IPS DF 6.9 (cell line): Measurements from ENCODE around the gene ZSCAN21.

Experiments used
- DNase-seq: peaks from one replicate; pipeline ENCODE4 v3.0.0-alpha.2; 2013; ENCODE audit warnings: low read depth, low spot score
- H3K27ac ChIP-seq: one replicate; pipeline ENCODE4 v1.5.1; 2013; ENCODE audit warnings: low read length, control low read depth
- H3K27me3 ChIP-seq: 2 replicates; pipeline ENCODE4 v1.6.1; 2013; ENCODE audit warnings: mild to moderate bottlenecking, low read length; ENCODE audit not compliant: control insufficient read depth, insufficient read depth
- H3K36me3 ChIP-seq: 2 replicates; pipeline ENCODE4 v1.6.1; 2013; ENCODE audit warnings: low read length; ENCODE audit not compliant: control insufficient read depth, insufficient read depth
- H3K4me1 ChIP-seq: 2 replicates; pipeline ENCODE4 v1.6.1; 2013; ENCODE audit warnings: low read length; ENCODE audit not compliant: control insufficient read depth, insufficient read depth
- H3K4me3 ChIP-seq: 2 replicates; pipeline ENCODE4 v1.5.1; 2013; ENCODE audit warnings: mild to moderate bottlenecking, low read length
- H3K9me3 ChIP-seq: 2 replicates; pipeline ENCODE4 v1.6.1; 2013; ENCODE audit warnings: low read length, inconsistent platforms; ENCODE audit not compliant: control insufficient read depth, insufficient read depth
- WGBS: extraction: QIAGEN DNeasy Blood & Tissue Kit; methylation state at CpG from one replicate; pipeline ENCODE4 v1.1.7; 2013; ENCODE audit warnings: mixed read lengths, missing lambda C conversion rate; ENCODE audit not compliant: insufficient read length, insufficient coverage; 5-methylcytosine and 5-hydroxymethylcytosine counted together

Gene ZSCAN21

DNA sequence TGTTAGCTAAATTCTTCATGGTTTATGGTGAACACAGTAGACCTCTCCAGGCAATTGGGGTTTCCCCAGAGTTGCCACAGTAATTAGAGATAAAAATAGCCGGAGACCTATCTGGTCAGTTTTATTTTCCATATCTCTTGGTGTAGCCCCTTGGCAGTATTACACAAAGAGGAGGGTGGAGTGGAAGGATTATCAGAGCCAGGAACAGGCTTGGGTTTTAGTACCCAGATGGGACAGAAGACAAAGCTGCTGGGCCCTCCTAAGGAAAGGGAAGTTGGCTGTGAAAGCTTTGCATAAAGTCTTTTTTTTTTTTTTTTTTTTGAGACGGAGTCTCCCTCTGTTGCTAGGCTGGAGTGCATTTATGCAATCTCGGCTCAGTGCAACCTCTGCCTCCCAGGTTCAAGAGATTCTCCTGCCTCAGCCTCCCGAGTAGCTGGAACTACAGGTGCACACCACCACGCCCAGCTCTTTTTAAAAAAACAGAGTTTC is 9.7 kb downstream of the ZSCAN21 start:
- WGBS: no CpG with 5 or more reads among the region's 5 CpGs
- no peaks in the 10 kb centered on the region for H3K27me3 ChIP-seq
- no peaks in the 10 kb centered on the region for H3K4me1 ChIP-seq
- H3K27ac ChIP-seq: no peak overlapping the region
- peaks cover 24% of the 10 kb centered on the region for H3K36me3 ChIP-seq
- H3K9me3 ChIP-seq: no peaks in the 10 kb centered on the region
- H3K4me3 ChIP-seq: no peak overlapping the region
- no peak for DNase-seq

DNA sequence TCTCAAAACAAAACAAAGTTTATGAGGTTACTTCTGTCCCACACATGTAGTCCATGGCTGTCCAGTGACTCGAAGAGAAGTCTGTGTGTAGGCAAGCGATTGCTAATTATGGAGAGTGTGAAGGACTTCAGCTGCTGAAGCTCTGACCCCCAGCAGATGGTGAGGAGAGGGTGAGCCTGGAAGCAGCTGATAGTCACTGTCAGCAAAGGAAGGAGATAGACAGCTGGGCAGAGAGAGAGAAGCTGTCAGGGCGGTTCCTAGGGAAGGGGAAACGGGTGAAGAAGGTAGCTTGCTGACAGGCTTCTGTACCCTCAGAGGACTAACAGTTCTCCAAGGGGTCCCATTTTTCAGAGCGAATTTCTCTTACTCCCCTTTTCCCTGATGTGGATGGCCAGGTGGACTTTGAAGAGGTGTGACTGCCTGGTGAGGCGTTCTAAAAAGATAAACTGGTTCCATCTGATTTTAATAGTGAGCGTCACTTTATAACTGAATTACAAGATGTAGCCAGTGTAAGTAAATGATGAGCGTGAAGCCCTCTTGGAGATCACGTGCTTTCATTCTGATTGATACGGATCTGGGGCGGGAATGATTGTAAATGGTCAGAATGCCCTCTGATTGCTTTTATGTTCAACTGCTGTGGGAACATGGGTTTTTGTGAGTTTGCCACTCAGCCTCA is 12.1 kb downstream of the ZSCAN21 start:
- no peak for DNase-seq
- Histone ChIP-seq H3K9me3 (no peaks in the 10 kb centered on the region), H3K27ac (no peak overlapping the region), H3K4me1 (no peaks in the 10 kb centered on the region), H3K27me3 (no peaks in the 10 kb centered on the region), H3K36me3 (peaks cover 28% of the 10 kb centered on the region), H3K4me3 (no peak overlapping the region)
- no CpG with 5 or more reads among the region's 11 CpGs for WGBS

DNA sequence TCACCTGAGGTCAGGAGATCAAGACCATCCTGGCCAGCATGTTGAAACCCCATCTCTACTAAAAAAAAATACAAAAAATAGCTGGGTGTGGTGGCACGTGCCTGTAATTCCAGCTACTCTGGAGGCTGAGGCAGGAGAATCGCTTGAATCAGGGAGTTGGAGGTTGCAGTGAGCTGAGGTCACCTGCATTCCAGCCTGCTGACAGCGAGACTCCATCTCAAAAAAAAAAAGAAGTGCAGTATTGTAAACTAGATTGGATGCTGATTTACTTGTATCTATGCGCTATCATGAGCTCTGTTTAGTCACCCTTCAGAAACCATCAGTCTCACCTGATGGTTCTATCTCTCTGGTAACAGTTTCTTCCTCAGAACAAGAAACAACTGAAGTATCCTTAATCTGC is 13.8 kb downstream of the ZSCAN21 start:
- Histone ChIP-seq H3K9me3 (no peaks in the 10 kb centered on the region), H3K36me3 (peaks cover 16% of the 10 kb centered on the region), H3K27me3 (no peaks in the 10 kb centered on the region), H3K27ac (no peak overlapping the region), H3K4me1 (no peaks in the 10 kb centered on the region), H3K4me3 (no peak overlapping the region)
- WGBS: no CpG with 5 or more reads among the region's 4 CpGs
- no peak for DNase-seq

DNA sequence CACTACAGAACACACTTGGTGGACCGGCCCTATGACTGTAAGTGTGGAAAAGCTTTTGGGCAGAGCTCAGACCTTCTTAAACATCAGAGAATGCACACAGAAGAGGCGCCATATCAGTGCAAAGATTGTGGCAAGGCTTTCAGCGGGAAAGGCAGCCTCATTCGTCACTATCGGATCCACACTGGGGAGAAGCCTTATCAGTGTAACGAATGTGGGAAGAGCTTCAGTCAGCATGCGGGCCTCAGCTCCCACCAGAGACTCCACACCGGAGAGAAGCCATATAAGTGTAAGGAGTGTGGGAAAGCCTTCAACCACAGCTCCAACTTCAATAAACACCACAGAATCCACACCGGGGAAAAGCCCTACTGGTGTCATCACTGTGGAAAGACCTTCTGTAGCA is 14.6 kb downstream of the ZSCAN21 start:
- Histone ChIP-seq H3K4me3 (no peak overlapping the region), H3K36me3 (peaks cover 16% of the 10 kb centered on the region), H3K9me3 (no peaks in the 10 kb centered on the region), H3K27me3 (no peaks in the 10 kb centered on the region), H3K27ac (no peak overlapping the region), H3K4me1 (no peaks in the 10 kb centered on the region)
- no peak for DNase-seq
- no CpG with 5 or more reads among the region's 9 CpGs for WGBS

- WGBS: no CpG with 5 or more reads among the region's 8 CpGs
- no peak overlapping the region for H3K27ac ChIP-seq
Observed at GRCh38 chr7:100065452-100066186, 16.0 kb downstream of the ZSCAN21 start.

DNA sequence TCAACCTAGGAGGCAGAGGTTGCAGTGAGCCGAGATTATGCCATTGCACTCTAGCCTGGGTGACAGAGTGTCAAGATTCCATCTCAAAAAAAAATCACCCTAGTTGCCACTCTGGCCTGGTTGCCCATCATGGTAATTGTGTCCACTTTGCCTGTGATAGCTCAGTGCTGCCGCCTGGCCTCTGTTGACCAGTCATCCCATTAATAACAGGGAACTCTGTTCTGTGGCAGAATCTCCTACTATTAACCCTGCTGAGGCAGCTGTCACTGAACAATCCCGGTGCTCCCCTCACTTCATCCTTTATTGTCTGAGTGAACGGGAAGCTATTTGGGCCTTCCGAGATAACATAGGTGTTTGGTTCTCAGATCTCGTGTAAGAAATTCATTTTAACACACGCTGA is 17.4 kb downstream of the ZSCAN21 start:
- Histone ChIP-seq H3K27ac (no peak overlapping the region), H3K4me1 (no peaks in the 10 kb centered on the region), H3K27me3 (no peaks in the 10 kb centered on the region), H3K9me3 (peaks cover 17% of the 10 kb centered on the region), H3K4me3 (no peak overlapping the region), H3K36me3 (peaks cover 34% of the 10 kb centered on the region)
- DNase-seq: no peak
- WGBS: no CpG with 5 or more reads among the region's 7 CpGs

More at GRCh38 chr7:100065452-100066186, 16.0 kb downstream of the ZSCAN21 start:
- Histone ChIP-seq H3K27me3 (no peaks in the 10 kb centered on the region), H3K4me1 (no peaks in the 10 kb centered on the region), H3K36me3 (peaks cover 25% of the 10 kb centered on the region), H3K4me3 (no peak overlapping the region), H3K9me3 (peaks cover 3% of the 10 kb centered on the region)
- DNase-seq: no peak

- H3K4me3 ChIP-seq: no peak overlapping the region
- peaks cover 49% of the 10 kb centered on the region for H3K36me3 ChIP-seq
Observed at GRCh38 chr7:100069991-100070390, 20.4 kb downstream of the ZSCAN21 start.

DNA sequence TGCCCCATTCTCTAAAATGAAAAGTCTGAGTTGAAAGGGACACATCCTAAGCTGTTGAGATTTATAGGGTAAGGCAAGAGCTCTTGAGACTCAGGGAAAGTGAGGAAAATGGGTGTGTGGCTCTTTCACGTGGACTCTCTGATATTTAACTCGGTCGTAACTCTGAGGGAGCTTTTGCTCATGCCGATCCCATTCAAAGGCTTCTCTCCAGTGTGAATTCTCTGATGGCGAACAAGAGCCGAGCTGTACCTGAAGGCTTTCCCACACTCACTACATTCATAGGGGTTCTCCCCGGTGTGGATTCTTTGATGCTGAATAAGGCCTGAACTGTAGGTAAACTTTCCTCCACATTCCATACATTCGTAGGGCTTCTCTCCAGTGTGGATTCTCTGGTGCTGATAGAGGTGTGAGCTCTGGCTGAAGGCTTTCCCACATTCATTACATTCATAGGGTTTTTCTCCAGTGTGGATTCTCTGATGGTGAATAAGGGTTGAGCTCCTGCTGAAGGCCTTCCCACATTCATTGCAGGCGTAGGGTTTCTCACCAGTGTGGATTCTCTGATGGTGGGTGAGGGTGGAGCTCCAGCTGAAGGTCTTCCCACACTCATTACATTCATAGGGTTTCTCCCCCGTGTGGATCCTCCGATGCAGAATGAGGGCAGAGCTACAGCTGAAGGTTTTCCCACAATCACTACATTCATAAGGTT is 21.6 kb downstream of the ZSCAN21 start:
- no CpG with 5 or more reads among the region's 11 CpGs for WGBS
- peaks cover 57% of the 10 kb centered on the region for H3K36me3 ChIP-seq
- no peaks in the 10 kb centered on the region for H3K4me1 ChIP-seq
- no peaks in the 10 kb centered on the region for H3K27me3 ChIP-seq
- no peak overlapping the region for H3K27ac ChIP-seq
- no peak overlapping the region for H3K4me3 ChIP-seq
- peaks cover 24% of the 10 kb centered on the region for H3K9me3 ChIP-seq
- DNase-seq: no peak

More at GRCh38 chr7:100069991-100070390, 20.4 kb downstream of the ZSCAN21 start:
- Histone ChIP-seq H3K4me1 (no peaks in the 10 kb centered on the region), H3K27me3 (no peaks in the 10 kb centered on the region), H3K9me3 (peaks cover 24% of the 10 kb centered on the region), H3K27ac (no peak overlapping the region)
- no peak for DNase-seq
- WGBS: no CpG with 5 or more reads among the region's 5 CpGs

GRCh38 chr7:100072462-100072861 is 22.9 kb downstream of the ZSCAN21 start:
- Histone ChIP-seq H3K27me3 (no peaks in the 10 kb centered on the region), H3K4me3 (no peak overlapping the region), H3K4me1 (no peaks in the 10 kb centered on the region), H3K9me3 (peaks cover 24% of the 10 kb centered on the region), H3K27ac (no peak overlapping the region), H3K36me3 (peaks cover 66% of the 10 kb centered on the region)
- no CpG with 5 or more reads among the region's 10 CpGs for WGBS
- no peak for DNase-seq

GRCh38 chr7:100074841-100075240 is 25.3 kb downstream of the ZSCAN21 start:
- DNase-seq: no peak
- no peaks in the 10 kb centered on the region for H3K4me1 ChIP-seq
- H3K4me3 ChIP-seq: no peak overlapping the region
- H3K36me3 ChIP-seq: peaks cover 69% of the 10 kb centered on the region
- WGBS: no CpG with 5 or more reads among the region's 7 CpGs
- H3K27me3 ChIP-seq: no peaks in the 10 kb centered on the region
- peaks cover 24% of the 10 kb centered on the region for H3K9me3 ChIP-seq
- H3K27ac ChIP-seq: no peak overlapping the region
